ENCODE measurements around the gene ARF1. TPM values are rescaled to one million over a fixed set of nuclear protein-coding genes. Genes with fewer than 3 reads are reported as not detected.

Gene ARF1
- total RNA-seq, 1 experiment from 2014 or later, result 512 TPM

DNA sequence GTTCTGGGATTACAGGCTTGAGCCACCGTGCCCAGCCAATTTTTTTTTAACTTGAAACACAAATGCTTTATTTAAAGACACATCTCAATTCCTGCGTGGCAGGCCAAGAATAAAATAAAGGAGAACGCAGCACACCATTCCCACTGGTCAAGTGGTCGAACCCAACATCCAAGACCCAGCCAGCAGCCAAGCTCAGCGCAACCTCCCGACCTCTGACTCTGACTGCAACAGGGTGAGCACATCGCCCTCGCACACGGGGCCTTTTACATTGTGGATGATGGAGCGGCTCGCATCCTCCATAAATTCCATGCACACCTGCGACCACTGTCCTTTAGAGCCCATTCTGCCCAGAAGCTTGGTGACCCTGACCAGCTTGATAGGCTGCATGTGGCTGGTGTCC is 52.1 kb downstream of the ARF1 start:
- no peak overlapping the region for H3K4me3 Mint-ChIP-seq (ENCODE audit: low read depth, unreplicated experiment)
- CTCF ChIA-PET, result no interaction called here
- TF ChIP-seq, protein P1, sequence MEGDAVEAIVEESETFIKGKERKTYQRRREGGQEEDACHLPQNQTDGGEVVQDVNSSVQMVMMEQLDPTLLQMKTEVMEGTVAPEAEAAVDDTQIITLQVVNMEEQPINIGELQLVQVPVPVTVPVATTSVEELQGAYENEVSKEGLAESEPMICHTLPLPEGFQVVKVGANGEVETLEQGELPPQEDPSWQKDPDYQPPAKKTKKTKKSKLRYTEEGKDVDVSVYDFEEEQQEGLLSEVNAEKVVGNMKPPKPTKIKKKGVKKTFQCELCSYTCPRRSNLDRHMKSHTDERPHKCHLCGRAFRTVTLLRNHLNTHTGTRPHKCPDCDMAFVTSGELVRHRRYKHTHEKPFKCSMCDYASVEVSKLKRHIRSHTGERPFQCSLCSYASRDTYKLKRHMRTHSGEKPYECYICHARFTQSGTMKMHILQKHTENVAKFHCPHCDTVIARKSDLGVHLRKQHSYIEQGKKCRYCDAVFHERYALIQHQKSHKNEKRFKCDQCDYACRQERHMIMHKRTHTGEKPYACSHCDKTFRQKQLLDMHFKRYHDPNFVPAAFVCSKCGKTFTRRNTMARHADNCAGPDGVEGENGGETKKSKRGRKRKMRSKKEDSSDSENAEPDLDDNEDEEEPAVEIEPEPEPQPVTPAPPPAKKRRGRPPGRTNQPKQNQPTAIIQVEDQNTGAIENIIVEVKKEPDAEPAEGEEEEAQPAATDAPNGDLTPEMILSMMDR (IDR thresholded peaks at IDR 0.05; ENCODE audit: unreplicated experiment), result no peak
- DNase-seq, result no peak
- intact Hi-C loops (cut with micrococcal nuclease; ENCODE audit: unreplicated experiment), result loop anchor here (5.0 to 10.0 kb wide), 3 partner anchors 260 to 368 kb away; a partner anchor contains a TSS
- no peaks in the 10 kb centered on the region for H3K9me3 Mint-ChIP-seq (ENCODE audit: low read depth, unreplicated experiment)
- H3K27ac Mint-ChIP-seq (ENCODE audit: unreplicated experiment), result no peak overlapping the region
- peaks cover 12% of the 10 kb centered on the region for H3K36me3 Mint-ChIP-seq (ENCODE audit: insufficient read depth, unreplicated experiment)
- BruUV-seq (replicated peaks), result no TSS peak
- peaks cover 17% of the 10 kb centered on the region for H3K4me1 Mint-ChIP-seq (ENCODE audit: low read depth, unreplicated experiment)
- no peaks in the 10 kb centered on the region for H3K27me3 Mint-ChIP-seq (ENCODE audit: unreplicated experiment)

- intact Hi-C loops (cut with micrococcal nuclease; ENCODE audit: unreplicated experiment), result loop anchor here (10.0 kb wide), 1 partner anchor 258 kb away; no protein-coding TSS in a partner anchor
Measured at GRCh38 chr1:228136901-228137300, 54.4 kb downstream of the ARF1 start.

DNA sequence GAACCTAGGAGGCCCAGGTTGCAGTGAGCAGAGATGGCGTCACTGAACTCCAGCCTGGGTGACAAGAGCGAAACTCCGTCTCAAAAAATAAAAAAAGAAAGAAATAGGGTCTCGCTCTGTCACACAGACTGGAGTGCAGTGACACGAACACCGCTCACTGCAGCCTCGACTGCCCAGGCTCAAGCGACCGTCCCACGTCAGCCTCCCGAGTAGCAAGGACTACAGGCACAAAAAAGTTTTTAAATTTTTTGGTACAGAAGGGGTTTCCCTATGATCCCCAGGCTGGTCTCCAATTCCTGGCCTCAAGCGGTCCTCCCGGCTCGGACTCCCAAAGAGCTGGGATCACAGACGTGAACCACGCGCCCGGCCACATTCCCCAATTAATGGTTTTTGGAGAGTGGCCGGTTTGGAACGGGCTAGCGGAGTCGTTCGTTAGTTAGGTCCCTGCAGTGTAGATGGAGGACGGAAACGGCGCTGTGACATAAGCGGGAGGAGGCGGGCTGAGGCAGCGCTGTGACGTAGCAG is 57.0 kb downstream of the ARF1 start:
- CTCF ChIA-PET, result no interaction called here
- Mint-ChIP-seq H3K4me3 (ENCODE audit: low read depth, unreplicated experiment) (peak overlapping the region; percentile 84), H3K27ac (ENCODE audit: unreplicated experiment) (peak overlapping the region; percentile 94), H3K27me3 (ENCODE audit: unreplicated experiment) (no peaks in the 10 kb centered on the region), H3K4me1 (ENCODE audit: low read depth, unreplicated experiment) (peaks cover 20% of the 10 kb centered on the region), H3K9me3 (ENCODE audit: low read depth, unreplicated experiment) (no peaks in the 10 kb centered on the region), H3K36me3 (ENCODE audit: insufficient read depth, unreplicated experiment) (peaks cover 45% of the 10 kb centered on the region)
- no peak for DNase-seq
- TF ChIP-seq, protein P1 (IDR thresholded peaks at IDR 0.05; ENCODE audit: unreplicated experiment), result no peak
- intact Hi-C loops (cut with micrococcal nuclease; ENCODE audit: unreplicated experiment), result loop anchor here (10.0 kb wide), 1 partner anchor 255 kb away; no protein-coding TSS in a partner anchor
- TSS peak; percentile 84 for BruUV-seq (replicated peaks)

More at GRCh38 chr1:228136901-228137300, 54.4 kb downstream of the ARF1 start:
- no TSS peak for BruUV-seq (replicated peaks)
- TF ChIP-seq, protein P1 (IDR thresholded peaks at IDR 0.05; ENCODE audit: unreplicated experiment), result no peak
- CTCF ChIA-PET, result interaction anchor here (1.0 to 1.4 kb wide), 2 partner anchors 15 to 27 kb away, joined by 3 to 4 read pairs; no protein-coding TSS in a partner anchor
- H3K27ac Mint-ChIP-seq (ENCODE audit: unreplicated experiment), result no peak overlapping the region
- DNase-seq, result no peak
- no peaks in the 10 kb centered on the region for H3K4me1 Mint-ChIP-seq (ENCODE audit: low read depth, unreplicated experiment)
- peaks cover 26% of the 10 kb centered on the region for H3K36me3 Mint-ChIP-seq (ENCODE audit: insufficient read depth, unreplicated experiment)
- no peak overlapping the region for H3K4me3 Mint-ChIP-seq (ENCODE audit: low read depth, unreplicated experiment)
- no peaks in the 10 kb centered on the region for H3K27me3 Mint-ChIP-seq (ENCODE audit: unreplicated experiment)
- no peaks in the 10 kb centered on the region for H3K9me3 Mint-ChIP-seq (ENCODE audit: low read depth, unreplicated experiment)

- CTCF ChIA-PET, result interaction anchor here (0.8 to 1.0 kb wide), 2 partner anchors 27 to 253 kb away, joined by 3 to 4 read pairs; no protein-coding TSS in a partner anchor
- Mint-ChIP-seq H3K27ac (ENCODE audit: unreplicated experiment) (peak within 1 kb of the TSS; percentile 94), H3K4me1 (ENCODE audit: low read depth, unreplicated experiment) (peaks cover 20% of the 10 kb centered on the region), H3K27me3 (ENCODE audit: unreplicated experiment) (no peaks in the 10 kb centered on the region), H3K4me3 (ENCODE audit: low read depth, unreplicated experiment) (peak within 1 kb of the TSS; percentile 84), H3K9me3 (ENCODE audit: low read depth, unreplicated experiment) (no peaks in the 10 kb centered on the region), H3K36me3 (ENCODE audit: insufficient read depth, unreplicated experiment) (peaks cover 45% of the 10 kb centered on the region)
- intact Hi-C loops (cut with micrococcal nuclease; ENCODE audit: unreplicated experiment), result loop anchor here (10.0 kb wide), 1 partner anchor 255 kb away; no protein-coding TSS in a partner anchor
- BruUV-seq (replicated peaks), result TSS peak; percentile 70
- peak; percentile 100 for DNase-seq
- TF ChIP-seq, protein P1 (IDR thresholded peaks at IDR 0.05; ENCODE audit: unreplicated experiment), result no peak
Measured at GRCh38 chr1:228139931-228140723, 57.6 kb downstream of the ARF1 start, which contains the start of gene GUK1. TSS of gene GUK1 (plus strand) at chr1:228140279. CDS start at chr1:228140303, 24 bp downstream.

Data from Calu3 (cell line).